HCT116 (cell line): ENCODE measurements around the gene RASSF5. TPM values are rescaled to one million over a fixed set of nuclear protein-coding genes. Genes with fewer than 3 reads are reported as not detected.
A peak's percentile ranks its signal among the peaks of the same experiment; 100 is the strongest.

Experiments
- ATAC-seq: fragments of 200-7000 bp; cut with Tn5 transposase; 2 replicates; pipeline ENCODE4 v1.9.1; 2020; ENCODE audit warnings: mild to moderate bottlenecking, moderate library complexity
- BruUV-seq: library from RNA; stranded (reverse); fragments of 400-500 nt; replicated peaks from 2 replicates; lab custom pipeline; 2021; lab: Mats Ljungman, UMichigan
- CTCF ChIA-PET: fragments of 300-600 bp; sonication (Branson Sonifier 250); formaldehyde crosslinking; loops from one replicate; lab custom pipeline; 2021; ENCODE audit warnings: antibody characterized with exemption; lab: Charles Lee
- POLR2A ChIA-PET: fragments of 300-600, 350-600 bp; sonication (Branson Sonifier 250); formaldehyde crosslinking; loops from one replicate; lab custom pipeline; 2021; ENCODE audit warnings: antibody characterized with exemption; lab: Charles Lee
- RAD21 ChIA-PET, 2 experiments: fragments of 300-600 bp; sonication (Branson Sonifier 250); formaldehyde crosslinking; loops; one replicate each; lab custom pipeline; 2023; ENCODE audit warnings: low total read pairs in 2 of 2; ENCODE audit not compliant: uncharacterized antibody in 2 of 2, unreplicated experiment in 2 of 2, low non-redundant PET in 1 of 2; lab: Charles Lee
- DNase-seq: peaks from one replicate; pipeline ENCODE4 v3.0.0-alpha.2; 2010; ENCODE audit warnings: low read depth, low spot score
- H2AFZ ChIP-seq: fragments of 200-600 bp; shearing (Covaris generic), sonication (generic); 2 replicates; pipeline ENCODE4 v1.6.1; 2017; ENCODE audit warnings: low read depth, mixed run types, mixed read lengths, antibody characterized with exemption, low read length; ENCODE audit not compliant: poor library complexity, severe bottlenecking
- H3K27ac ChIP-seq: 2 replicates; pipeline ENCODE4 v1.5.1; 2012; ENCODE audit warnings: low read depth, low read length
- H3K27me3 ChIP-seq: fragments of 200-600 bp; sonication (generic); 2 replicates; pipeline ENCODE4 v1.6.1; 2016; ENCODE audit warnings: mixed run types, low read length, mixed read lengths; ENCODE audit not compliant: insufficient read depth
- H3K36me3 ChIP-seq, 2 experiments: fragments of 200-500 bp in 1 of 2; fragments of 200-600 bp in 1 of 2; sonication (Bioruptor generic) in 1 of 2; sonication (generic) in 1 of 2; 2 replicates each; pipeline versions ENCODE4 v1.5.1 to v1.6.1; 2014 to 2016; ENCODE audit warnings: low read length in 2 of 2, inconsistent platforms in 1 of 2, mixed read lengths in 1 of 2, mixed run types in 1 of 2; ENCODE audit not compliant: insufficient read depth in 2 of 2, control insufficient read depth in 1 of 2
- H3K4me1 ChIP-seq, 2 experiments: fragments of 200-600 bp in 1 of 2; sonication (generic) in 1 of 2; 2 replicates each; pipeline versions ENCODE4 v1.5.1 to v1.6.1; 2012 to 2017; ENCODE audit warnings: low read length in 2 of 2, inconsistent platforms in 1 of 2, mild to moderate bottlenecking in 1 of 2, mixed read lengths in 1 of 2, mixed run types in 1 of 2, moderate library complexity in 1 of 2; ENCODE audit not compliant: insufficient read depth in 2 of 2, control insufficient read depth in 1 of 2
- H3K4me2 ChIP-seq: fragments of 200-600 bp; sonication (generic); 2 replicates; pipeline ENCODE4 v1.6.1; 2017; ENCODE audit warnings: mixed run types, low read length, mixed read lengths
- H3K4me3 ChIP-seq, 2 experiments: fragments of 200-600 bp in 1 of 2; sonication (generic) in 1 of 2; replicated peaks in 1 of 2; 2 replicates each; pipeline ENCODE4 v1.5.1; 2011 to 2016; ENCODE audit warnings: low read length in 2 of 2, control low read depth in 1 of 2, low read depth in 1 of 2, mild to moderate bottlenecking in 1 of 2, mixed read lengths in 1 of 2, mixed run types in 1 of 2
- H3K79me2 ChIP-seq: fragments of 200-600 bp; sonication (generic); 2 replicates; pipeline ENCODE4 v1.6.1; 2017; ENCODE audit warnings: mild to moderate bottlenecking, mixed run types, low read length, moderate library complexity, mixed read lengths; ENCODE audit not compliant: insufficient read depth
- H3K9ac ChIP-seq: fragments of 200-600 bp; sonication (generic); 2 replicates; pipeline ENCODE4 v1.6.1; 2016; ENCODE audit warnings: low read length, mixed read lengths
- H3K9me2 ChIP-seq: fragments of 200-600 bp; sonication (generic), shearing (Covaris generic); 2 replicates; pipeline ENCODE4 v1.6.1; 2017; ENCODE audit warnings: mixed run types, mild to moderate bottlenecking, moderate library complexity; ENCODE audit not compliant: insufficient read depth
- H3K9me3 ChIP-seq, 2 experiments: fragments of 200-500 bp in 1 of 2; fragments of 200-600 bp in 1 of 2; sonication (Bioruptor generic) in 1 of 2; sonication (generic) in 1 of 2; 2 replicates each; pipeline ENCODE4 v1.6.1; 2014 to 2017; ENCODE audit warnings: low read length in 2 of 2, mixed read lengths in 2 of 2, inconsistent platforms in 1 of 2, low read depth in 1 of 2, mild to moderate bottlenecking in 1 of 2, mixed run types in 1 of 2, moderate library complexity in 1 of 2; ENCODE audit not compliant: control insufficient read depth in 1 of 2, insufficient read depth in 1 of 2
- H4K20me1 ChIP-seq: fragments of 200-600 bp; sonication (generic), shearing (Covaris generic); 2 replicates; pipeline ENCODE4 v1.6.1; 2017; ENCODE audit warnings: mixed run types, mild to moderate bottlenecking, moderate library complexity; ENCODE audit not compliant: insufficient read depth
- CEBPB ChIP-seq: IDR thresholded peaks from 2 replicates; pipeline ENCODE4 v1.6.1; 2012; ENCODE audit warnings: low read depth
- CTCF ChIP-seq, 3 experiments: fragments of 200-600 bp in 1 of 3; sonication (generic) in 1 of 3; IDR thresholded peaks in 2 of 3; conservative IDR thresholded peaks in 1 of 3; 2 replicates each; pipeline ENCODE4 v1.5.1; 2012 to 2017; ENCODE audit warnings: low read depth in 2 of 3, low read length in 2 of 3, antibody characterized with exemption in 1 of 3, borderline replicate concordance in 1 of 3, control low read depth in 1 of 3, mild to moderate bottlenecking in 1 of 3, mixed read lengths in 1 of 3, mixed run types in 1 of 3, moderate library complexity in 1 of 3; ENCODE audit not compliant: insufficient read depth in 1 of 3
- EGR1 ChIP-seq: IDR thresholded peaks from 2 replicates; pipeline ENCODE4 v1.6.1; 2012; ENCODE audit warnings: low read depth
- ELF1 ChIP-seq: IDR thresholded peaks from 2 replicates; pipeline ENCODE4 v1.6.1; 2012; ENCODE audit warnings: low read depth, borderline replicate concordance
- EZH2phosphoT487 ChIP-seq: fragments of 200-600 bp; IDR thresholded peaks from 2 replicates; pipeline ENCODE4 v1.6.1; 2018; ENCODE audit warnings: antibody characterized with exemption, borderline replicate concordance
- FOSL1 ChIP-seq: IDR thresholded peaks from 2 replicates; pipeline ENCODE4 v1.6.1; 2012; ENCODE audit warnings: low read depth
- JUND ChIP-seq: IDR thresholded peaks from 2 replicates; pipeline ENCODE4 v1.6.1; 2012
- MAX ChIP-seq: IDR thresholded peaks from 2 replicates; pipeline ENCODE4 v1.6.1; 2012
- POLR2A ChIP-seq: IDR thresholded peaks from 2 replicates; pipeline ENCODE4 v1.7.0; 2011; ENCODE audit warnings: borderline replicate concordance; ENCODE audit not compliant: insufficient read depth, insufficient read length; ENCODE audit errors: extremely low read depth
- POLR2AphosphoS5 ChIP-seq: IDR thresholded peaks from 2 replicates; pipeline ENCODE4 v1.6.1; 2011; ENCODE audit warnings: mild to moderate bottlenecking, low read depth, low read length, moderate library complexity
- RAD21 ChIP-seq: IDR thresholded peaks from 2 replicates; pipeline ENCODE4 v1.6.1; 2012; ENCODE audit warnings: low read depth, mild to moderate bottlenecking
- SP1 ChIP-seq: IDR thresholded peaks from 2 replicates; pipeline ENCODE4 v1.6.1; 2012; ENCODE audit warnings: low read depth
- SRF ChIP-seq: IDR thresholded peaks from 2 replicates; pipeline ENCODE4 v1.6.1; 2012; ENCODE audit warnings: low read depth
- TCF7L2 ChIP-seq: IDR thresholded peaks from 2 replicates; pipeline ENCODE4 v1.7.0; 2011; ENCODE audit warnings: borderline replicate concordance, inconsistent platforms; ENCODE audit not compliant: insufficient read depth, insufficient read length; ENCODE audit errors: extremely low read depth
- ZBTB33 ChIP-seq: IDR thresholded peaks from 2 replicates; pipeline ENCODE4 v1.6.1; 2011; ENCODE audit warnings: mild to moderate bottlenecking, low read length, moderate library complexity; ENCODE audit not compliant: insufficient replicate concordance; ENCODE audit errors: extremely low read depth
- ZFX ChIP-seq: fragments of 450-650 bp; IDR thresholded peaks from 2 replicates; pipeline ENCODE4 v1.6.1; 2017
- ZNF274 ChIP-seq: fragments of 200-500 bp; sonication (Bioruptor generic); IDR thresholded peaks from 2 replicates; pipeline ENCODE4 v1.6.1; 2014; ENCODE audit warnings: mild to moderate bottlenecking, low read depth, low read length, inconsistent platforms
- intact Hi-C: fragments of 100-400 bp; cut with micrococcal nuclease; formaldehyde crosslinking; loops from 2 replicates; pipeline ENCODE4 v1.10.0; 2022
- total RNA-seq: library from RNA; stranded (reverse); gene quantifications from one replicate; pipeline ENCODE4 v1.2.1, GENCODE V29; 2021; ENCODE audit not compliant: unreplicated experiment

RASSF5 gene
- total RNA-seq, 1 experiment from 2014 or later = 5.4 TPM

- no peak for TF ChIP-seq SRF
- TF ChIP-seq ZFX = no peak
- TF ChIP-seq POLR2A = no peak
- TF ChIP-seq ELF1 = no peak
- no peak for TF ChIP-seq ZNF274
- TF ChIP-seq EGR1 = no peak
- no peak for TF ChIP-seq MAX
- no peak for TF ChIP-seq FOSL1
- TF ChIP-seq JUND = no peak
- TF ChIP-seq EZH2phosphoT487 = no peak
- TF ChIP-seq SP1 = no peak
- TF ChIP-seq ZBTB33 = no peak
- TF ChIP-seq TCF7L2 = no peak
- peak; percentile 84 to 88 (median 86) for TF ChIP-seq CTCF (IDR thresholded peaks at IDR 0.05 in 2 of 3, conservative IDR thresholded peaks at IDR 0.05 in 1 of 3; ENCODE audit: borderline replicate concordance in 1 of 3, insufficient read depth in 1 of 3, low read depth in 2 of 3, low read length in 2 of 3)
- TF ChIP-seq CEBPB = no peak
- peak; percentile 74 for TF ChIP-seq RAD21
- TF ChIP-seq POLR2AphosphoS5 = no peak
- Histone ChIP-seq H3K4me1 (peaks cover 8 to 12% of the 10 kb centered on the region in 2 experiments; a peak in 2 of 4 replicates), H3K9me2 (no peaks in the 10 kb centered on the region), H3K4me2 (no peak overlapping the region), H3K36me3 (peaks cover 7 to 25% of the 10 kb centered on the region in 2 experiments; a peak in 2 of 4 replicates), H3K27me3 (no peaks in the 10 kb centered on the region), H4K20me1 (no peaks in the 10 kb centered on the region), H2AFZ (no peak overlapping the region), H3K9me3 (no peaks in the 10 kb centered on the region), H3K4me3 (no peak overlapping the region), H3K9ac (no peak overlapping the region), H3K27ac (no peak overlapping the region), H3K79me2 (peaks cover 16% of the 10 kb centered on the region)
- DNase-seq (peak; percentile 21), ATAC-seq (no peak; the same call in 1 of the 2 replicates)
- intact Hi-C loops = loop anchor here (1.0 to 5.0 kb wide), 3 partner anchors 56 to 374 kb away; no protein-coding TSS in a partner anchor
- POLR2A ChIA-PET = no interaction called here
- CTCF ChIA-PET = interaction anchor here (0.6 to 6.4 kb wide), 7 partner anchors 55 to 374 kb away, joined by 3 to 44 read pairs (median 5); no protein-coding TSS in a partner anchor
- BruUV-seq = no TSS peak
- RAD21 ChIA-PET = no interaction called here
These were observed 100.9 kb downstream of the RASSF5 start for GRCh38 chr1:206608108-206608698.
